MM.1S (cell line): ENCODE measurements around the gene FARS2.

Experiments
- CTCF ChIP-seq: fragments of 300-600 bp; sonication (generic); IDR thresholded peaks from 2 replicates; pipeline ENCODE4 v1.5.1; 2016; ENCODE audit warnings: antibody characterized with exemption, low read length, mixed read lengths
- EZH2 ChIP-seq: fragments of 300-600 bp; sonication (generic); optimal IDR thresholded peaks from 2 replicates; pipeline ENCODE3; 2017; ENCODE audit warnings: low read depth, mild to moderate bottlenecking, antibody characterized with exemption, low read length, mixed read lengths
- EZH2phosphoT487 ChIP-seq: fragments of 300-600 bp; sonication (generic); IDR thresholded peaks from 2 replicates; pipeline ENCODE4 v1.6.1; 2018; ENCODE audit warnings: antibody characterized with exemption, low read length

- TF ChIP-seq CTCF: no peak
- TF ChIP-seq EZH2: no peak
- no peak for TF ChIP-seq EZH2phosphoT487
Measured at GRCh38 chr6:5469101-5469846, 208.0 kb downstream of the FARS2 start.
